GM12878 (cell line): Measurements from ENCODE around the gene LIMK1. TPM values are rescaled to one million over a fixed set of nuclear protein-coding genes. Genes with fewer than 3 reads are reported as not detected.

Source experiments
- ATAC-seq: fragments of 200-7000 bp; cut with Tn5 transposase; 3 replicates; pipeline ENCODE4 v1.9.1; 2020; ENCODE audit warnings: mild to moderate bottlenecking, moderate library complexity
- BruUV-seq: library from RNA; stranded (reverse); fragments of 400-500 nt; replicated peaks from 2 replicates; lab custom pipeline; 2021; lab: Mats Ljungman, UMichigan
- CTCF ChIA-PET: fragments of 300-600 bp; sonication (Branson Sonifier 250); formaldehyde crosslinking; extraction: SDS; loops from one replicate; lab custom pipeline; 2021; ENCODE audit warnings: inconsistent platforms; lab: Yijun Ruan, JAX
- POLR2A ChIA-PET: fragments of 350-600 bp; formaldehyde crosslinking; extraction: SDS; loops from one replicate; lab custom pipeline; 2021; ENCODE audit warnings: inconsistent platforms; lab: Charles Lee
- RAD21 ChIA-PET: fragments of 300-600 bp; sonication (Branson Sonifier 250); formaldehyde crosslinking; loops from one replicate; lab custom pipeline; 2023; ENCODE audit warnings: antibody characterized with exemption; ENCODE audit not compliant: unreplicated experiment; lab: Charles Lee
- SMC1A ChIA-PET: fragments of 300-600 bp; sonication (Branson Sonifier 250); formaldehyde crosslinking; loops from one replicate; lab custom pipeline; 2023; ENCODE audit not compliant: unreplicated experiment, uncharacterized antibody; lab: Charles Lee
- DNase-seq: peaks from one replicate; pipeline ENCODE4 v3.0.0-alpha.2; 2011; ENCODE audit warnings: low read depth, low spot score
- FAIRE-seq: peaks from 3 replicates; lab custom pipeline; 2011; peaks lifted over from hg19 to GRCh38; lab: Jason Lieb, UNC
- H2AFZ ChIP-seq: 2 replicates; pipeline ENCODE4 v1.6.0; 2011; ENCODE audit warnings: low read depth, low read length, control low read depth; ENCODE audit not compliant: control insufficient read depth
- H3K27ac ChIP-seq: 2 replicates; pipeline ENCODE4 v1.5.1; 2011; ENCODE audit warnings: control low read depth; ENCODE audit not compliant: control insufficient read depth, insufficient read depth
- H3K27me3 ChIP-seq, 2 experiments: replicated peaks in 1 of 2; 2 replicates each; pipeline versions ENCODE4 v1.6.0 to v1.6.1; 2011; ENCODE audit warnings: low read length in 1 of 2; ENCODE audit not compliant: control insufficient read depth in 2 of 2, insufficient read depth in 2 of 2
- H3K36me3 ChIP-seq, 2 experiments: 2 replicates each; pipeline ENCODE4 v1.5.1; 2011; ENCODE audit warnings: low read length in 1 of 2; ENCODE audit not compliant: control insufficient read depth in 2 of 2, insufficient read depth in 2 of 2
- H3K4me1 ChIP-seq: 2 replicates; pipeline ENCODE4 v1.6.1; 2011; ENCODE audit warnings: mild to moderate bottlenecking, low read length, moderate library complexity, mixed read lengths; ENCODE audit not compliant: control insufficient read depth, insufficient read depth
- H3K4me2 ChIP-seq: 2 replicates; pipeline ENCODE4 v1.6.0; 2011; ENCODE audit warnings: control low read depth; ENCODE audit not compliant: control insufficient read depth, insufficient read depth
- H3K4me3 ChIP-seq: fragments of 200-600 bp; sonication (generic); 2 replicates; pipeline ENCODE4 v1.5.1; 2016
- H3K79me2 ChIP-seq: 2 replicates; pipeline ENCODE4 v1.6.0; 2011; ENCODE audit warnings: low read length; ENCODE audit not compliant: control insufficient read depth, insufficient read depth
- H3K9ac ChIP-seq: 2 replicates; pipeline ENCODE4 v1.8.0; 2011; ENCODE audit warnings: low read length, control low read depth, mixed read lengths; ENCODE audit not compliant: control insufficient read depth, insufficient read depth
- H3K9me3 ChIP-seq: replicated peaks from 3 replicates; pipeline ENCODE4 v1.5.1; 2011; ENCODE audit warnings: mild to moderate bottlenecking, low read length; ENCODE audit not compliant: control insufficient read depth, insufficient read depth
- H4K20me1 ChIP-seq: 2 replicates; pipeline ENCODE4 v1.6.0; 2011; ENCODE audit not compliant: control insufficient read depth, insufficient read depth
- ATF3 ChIP-seq: IDR thresholded peaks from 2 replicates; pipeline ENCODE4 v1.6.1; 2011; ENCODE audit warnings: low read depth, mild to moderate bottlenecking, low read length, moderate library complexity, borderline replicate concordance; ENCODE audit errors: extremely low read depth
- CBX3 ChIP-seq: fragments of 200-600 bp; sonication (generic); IDR thresholded peaks from 2 replicates; pipeline ENCODE4 v1.6.1; 2016; ENCODE audit warnings: low read depth, borderline replicate concordance
- KAT2A ChIP-seq: conservative IDR thresholded peaks from 2 replicates; pipeline ENCODE4 v1.6.1; 2011; ENCODE audit warnings: low read depth, low read length; ENCODE audit not compliant: control insufficient read depth
- POLR2AphosphoS5 ChIP-seq: IDR thresholded peaks from 2 replicates; pipeline ENCODE4 v1.6.1; 2011; ENCODE audit warnings: mild to moderate bottlenecking, low read length, inconsistent platforms
- RFX5 ChIP-seq: IDR thresholded peaks from 2 replicates; pipeline ENCODE4 v1.6.1; 2011; ENCODE audit warnings: low read depth, low read length, improper control_type of control experiment
- RUNX3 ChIP-seq: IDR thresholded peaks from 2 replicates; pipeline ENCODE4 v1.6.1; 2012; ENCODE audit warnings: low read length, inconsistent platforms
- ZNF384 ChIP-seq: IDR thresholded peaks from 2 replicates; pipeline ENCODE4 v1.6.1; 2012; ENCODE audit warnings: low read depth, mild to moderate bottlenecking, low read length, improper control_type of control experiment, borderline replicate concordance
- WGBS: methylation state at CpG from one replicate; pipeline ENCODE4 v1.1.6; 2016; ENCODE audit warnings: low lambda C conversion rate; ENCODE audit not compliant: insufficient replicate concordance, insufficient coverage; ENCODE audit errors: missing lambda C conversion rate; 5-methylcytosine and 5-hydroxymethylcytosine counted together
- in situ Hi-C: fragments of 300-500 bp; cut with MboI; formaldehyde crosslinking; loops from 9 replicates; pipeline ENCODE4 v1.14.3; 2018; ENCODE audit warnings: mixed read lengths
- intact Hi-C: fragments of 100-400 bp; cut with micrococcal nuclease; formaldehyde crosslinking; loops from one replicate; pipeline ENCODE4 v1.14.2; 2022; ENCODE audit not compliant: unreplicated experiment
- polyA plus RNA-seq, 11 experiments: library from polyadenylated mRNA; depleted of rRNA in 4 of 11; unstranded in 6 of 11; stranded (reverse) in 5 of 11; fragments of >200 nt; fragmentation: Nextera tagmentation in 4 of 11; fragmentation: Illumina TruSeq in 1 of 11; extraction: Ambion mirVana in 4 of 11; extraction: Trizol in 1 of 11; gene quantifications; 1 replicate in 1 of 11; 2 replicates in 10 of 11; pipeline versions ENCODE4 v1.2.1 to v1.2.3, GENCODE V29; 2011 to 2016; ENCODE audit warnings: inconsistent platforms in 2 of 11, missing spikeins in 2 of 11, low read depth in 1 of 11
- total RNA-seq, 4 experiments: library from RNA; depleted of rRNA in 3 of 4; stranded (reverse); fragments of >200 nt in 3 of 4; fragmentation: Illumina TruSeq in 1 of 4; extraction: Trizol in 1 of 4; gene quantifications; 2 replicates each; pipeline versions ENCODE4 v1.2.1 to v1.2.3, GENCODE V29; 2013 to 2021

Gene LIMK1
- total and polyA plus RNA-seq, 10 of the 15 experiments (the other 5 are each of a cell fraction or from before 2014, with no cell fraction given) = 0.71 to 59.4 (median 28.8) TPM

- TF ChIP-seq ATF3 = no peak
- TF ChIP-seq KAT2A = no peak
Observed at GRCh38 chr7:74106846-74107245, 23.2 kb downstream of the LIMK1 start (continued).

- Histone ChIP-seq H3K4me2 (no peak overlapping the region), H3K79me2 (no peaks in the 10 kb centered on the region), H3K27me3 (no peaks in the 10 kb centered on the region), H3K9ac (no peak overlapping the region), H3K4me3 (no peak overlapping the region), H3K27ac (no peak overlapping the region), H3K4me1 (no peaks in the 10 kb centered on the region), H4K20me1 (no peaks in the 10 kb centered on the region), H3K36me3 (peaks cover 11 to 17% of the 10 kb centered on the region in 2 experiments), H3K9me3 (no peaks in the 10 kb centered on the region), H2AFZ (no peak overlapping the region)
- POLR2A ChIA-PET = no interaction called here
- WGBS = 83% methylated on average over 14 of the region's 17 CpGs
- ATAC-seq (no peak), DNase-seq (no peak), FAIRE-seq (no peak)
- CTCF ChIA-PET = no interaction called here
- TF ChIP-seq POLR2AphosphoS5 = no peak
- no peak for TF ChIP-seq CBX3
- no peak for TF ChIP-seq ZNF384
- TF ChIP-seq RUNX3 = no peak
- TF ChIP-seq RFX5 = no peak
- SMC1A ChIA-PET = no interaction called here
- in situ Hi-C loops = no loop called here
- intact Hi-C loops = no loop called here
- BruUV-seq = no TSS peak
- RAD21 ChIA-PET = no interaction called here
Observed at GRCh38 chr7:74115326-74115725, 31.7 kb downstream of the LIMK1 start.
